Endothelial cell (in vitro differentiated cells): ENCODE measurements around the gene SLC7A11. TPM values are rescaled to one million over a fixed set of nuclear protein-coding genes. Genes with fewer than 3 reads are reported as not detected.

Experiments
- DNase-seq: peaks from one replicate; pipeline ENCODE4 v3.0.0; 2021; ENCODE audit warnings: low spot score
- H3K27ac Mint-ChIP-seq: one replicate; pipeline ENCODE4 v1.8.0; 2021; ENCODE audit warnings: mixed read lengths, inconsistent platforms; ENCODE audit not compliant: unreplicated experiment
- H3K27me3 Mint-ChIP-seq: one replicate; pipeline ENCODE4 v1.8.0; 2021; ENCODE audit warnings: mild to moderate bottlenecking, moderate library complexity, mixed read lengths, inconsistent platforms; ENCODE audit not compliant: unreplicated experiment
- H3K36me3 Mint-ChIP-seq: one replicate; pipeline ENCODE4 v1.8.0; 2021; ENCODE audit warnings: mild to moderate bottlenecking, low read depth, mixed read lengths, inconsistent platforms; ENCODE audit not compliant: unreplicated experiment
- H3K4me1 Mint-ChIP-seq: one replicate; pipeline ENCODE4 v1.8.0; 2021; ENCODE audit warnings: mild to moderate bottlenecking, mixed read lengths, inconsistent platforms; ENCODE audit not compliant: unreplicated experiment
- H3K4me3 Mint-ChIP-seq: one replicate; pipeline ENCODE4 v1.8.0; 2021; ENCODE audit warnings: mild to moderate bottlenecking, mixed read lengths, inconsistent platforms; ENCODE audit not compliant: unreplicated experiment
- H3K9me3 Mint-ChIP-seq: one replicate; pipeline ENCODE4 v1.8.0; 2021; ENCODE audit warnings: mixed read lengths, inconsistent platforms; ENCODE audit not compliant: unreplicated experiment
- CTCF ChIP-seq: fragments of 200-600 bp; sonication (generic); IDR thresholded peaks from one replicate; pipeline ENCODE4 v1.5.0; 2021; ENCODE audit warnings: antibody characterized with exemption; ENCODE audit not compliant: unreplicated experiment
- long read RNA-seq: library from polyadenylated mRNA; unstranded; transcript quantifications from one replicate; pipeline ENCODE4 v2.0.0, GENCODE V29; 2020; ENCODE audit not compliant: unreplicated experiment
- total RNA-seq: library from RNA; stranded (reverse); fragmentation: NEBNext Ultra II Directional; extraction: Animal tissue kit (Norgen Biotek cat#: 25700); gene quantifications from one replicate; pipeline ENCODE4 v1.2.1, GENCODE V29; 2021; ENCODE audit not compliant: unreplicated experiment

The SLC7A11 gene
- total RNA-seq: 5.1 TPM
- long read RNA-seq, full-length matches to known transcripts: 1 of 1 reads
- long read RNA-seq, partial matches to known transcripts: 0 of 1 reads
- long read RNA-seq, other reads (novel, unspliced or antisense): 0 of 1 reads

- H3K27ac Mint-ChIP-seq: peak within 1 kb of the TSS; percentile 95
- peaks cover 17% of the 10 kb centered on the region for H3K4me1 Mint-ChIP-seq
- no peaks in the 10 kb centered on the region for H3K9me3 Mint-ChIP-seq
- no peak for TF ChIP-seq CTCF
- peak within 1 kb of the TSS; percentile 90 for H3K4me3 Mint-ChIP-seq
- DNase-seq: peak; percentile 49
- H3K36me3 Mint-ChIP-seq: no peaks in the 10 kb centered on the region
- H3K27me3 Mint-ChIP-seq: no peaks in the 10 kb centered on the region
Measured at GRCh38 chr4:138242076-138242833, at the start of gene SLC7A11. TSS of gene SLC7A11 (minus strand) at chr4:138242349. CDS start at chr4:138242069, 280 bp downstream.

GRCh38 chr4:138291431-138291830 is 49.3 kb upstream of the SLC7A11 start:
- DNase-seq: no peak
- no peaks in the 10 kb centered on the region for H3K4me1 Mint-ChIP-seq
- H3K4me3 Mint-ChIP-seq: no peak overlapping the region
- H3K27ac Mint-ChIP-seq: no peak overlapping the region
- no peaks in the 10 kb centered on the region for H3K27me3 Mint-ChIP-seq
- no peaks in the 10 kb centered on the region for H3K36me3 Mint-ChIP-seq
- no peaks in the 10 kb centered on the region for H3K9me3 Mint-ChIP-seq
- TF ChIP-seq CTCF: no peak

GRCh38 chr4:138290805-138291204 is 48.7 kb upstream of the SLC7A11 start:
- TF ChIP-seq CTCF: no peak
- no peaks in the 10 kb centered on the region for H3K36me3 Mint-ChIP-seq
- no peaks in the 10 kb centered on the region for H3K27me3 Mint-ChIP-seq
- DNase-seq: no peak
- no peaks in the 10 kb centered on the region for H3K4me1 Mint-ChIP-seq
- H3K9me3 Mint-ChIP-seq: no peaks in the 10 kb centered on the region
- H3K4me3 Mint-ChIP-seq: no peak overlapping the region
- H3K27ac Mint-ChIP-seq: no peak overlapping the region

- no peak for TF ChIP-seq CTCF
- Mint-ChIP-seq H3K4me1 (peaks cover 2% of the 10 kb centered on the region), H3K9me3 (no peaks in the 10 kb centered on the region), H3K27me3 (no peaks in the 10 kb centered on the region), H3K27ac (no peak overlapping the region), H3K4me3 (no peak overlapping the region), H3K36me3 (no peaks in the 10 kb centered on the region)
- DNase-seq: no peak
Measured at GRCh38 chr4:138279286-138279685, 37.1 kb upstream of the SLC7A11 start.

GRCh38 chr4:138277133-138277532 is 35.0 kb upstream of the SLC7A11 start:
- Mint-ChIP-seq H3K27ac (no peak overlapping the region), H3K4me1 (peaks cover 2% of the 10 kb centered on the region)

More at GRCh38 chr4:138277133-138277532, 35.0 kb upstream of the SLC7A11 start:
- Mint-ChIP-seq H3K36me3 (no peaks in the 10 kb centered on the region), H3K4me3 (no peak overlapping the region), H3K27me3 (no peaks in the 10 kb centered on the region), H3K9me3 (no peaks in the 10 kb centered on the region)
- DNase-seq: no peak
- TF ChIP-seq CTCF: no peak
